ENCODE measurements around the gene ATP8B3. TPM values are rescaled to one million over a fixed set of nuclear protein-coding genes. Genes with fewer than 3 reads are reported as not detected.
A peak's percentile ranks its signal among the peaks of the same experiment; 100 is the strongest.

Gene ATP8B3
- total RNA-seq, 1 donor from 2014 or later, result 1.1 TPM

DNA sequence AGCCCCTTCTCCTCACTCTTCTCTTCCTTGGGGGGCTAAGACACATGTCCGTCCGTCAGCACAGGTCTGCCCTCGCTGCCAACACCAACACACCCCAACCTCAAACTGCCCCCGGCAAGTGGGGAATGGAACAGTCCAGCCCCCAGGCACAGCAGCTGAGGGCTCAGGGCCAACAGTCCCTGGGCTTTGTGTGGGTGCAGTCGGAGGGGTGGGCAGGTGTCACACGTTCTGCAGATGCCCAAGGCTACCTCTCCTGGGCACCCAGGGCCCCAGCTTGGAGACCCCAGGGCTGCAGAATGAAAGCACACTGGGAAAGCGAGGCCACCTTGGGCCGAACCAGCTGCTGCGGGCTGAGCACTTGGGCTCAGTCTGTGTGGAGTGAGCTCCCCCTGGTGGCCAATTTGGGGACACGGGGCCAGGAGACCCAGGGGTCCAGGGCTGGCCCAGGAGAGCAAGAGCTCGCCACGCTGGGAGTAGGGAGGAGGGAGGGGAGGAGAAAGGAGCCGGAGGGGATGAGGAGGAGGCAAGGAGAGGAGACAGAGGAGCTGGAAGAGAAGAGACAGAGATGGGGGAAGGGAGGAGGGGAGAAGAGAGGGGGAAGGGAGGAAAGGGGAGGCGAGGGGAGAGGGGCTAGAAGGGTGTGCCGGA lies 14.0 kb upstream of the ATP8B3 start:
- H3K27ac Mint-ChIP-seq (ENCODE audit: unreplicated experiment), result no peak overlapping the region
- H3K27me3 Mint-ChIP-seq (ENCODE audit: low read depth), result no peaks in the 10 kb centered on the region
- peak overlapping the region; percentile 44 for H3K4me3 Mint-ChIP-seq

DNA sequence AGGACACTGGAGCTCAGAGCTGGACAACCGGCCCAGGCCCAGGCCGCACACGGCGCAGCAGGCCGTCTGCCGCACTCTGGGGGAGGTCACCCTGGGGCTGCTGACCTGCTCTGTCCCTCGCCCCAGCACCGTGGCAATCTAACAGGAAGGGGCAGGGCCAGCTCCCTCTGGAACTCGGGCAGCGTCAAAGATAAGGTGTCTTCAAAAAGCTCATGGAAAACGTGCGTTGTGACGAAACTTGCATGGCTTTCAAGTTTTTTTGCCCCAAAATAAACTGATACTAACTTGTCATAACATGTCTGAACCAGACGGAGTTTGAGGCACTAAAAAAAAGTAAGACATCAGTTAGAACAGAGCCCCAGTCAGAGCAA lies 12.2 kb upstream of the ATP8B3 start:
- Mint-ChIP-seq H3K4me3 (no peak overlapping the region), H3K36me3 (ENCODE audit: low read depth) (peaks cover 6% of the 10 kb centered on the region), H3K4me1 (no peaks in the 10 kb centered on the region), H3K27ac (ENCODE audit: unreplicated experiment) (no peak overlapping the region), H3K9me3 (no peaks in the 10 kb centered on the region), H3K27me3 (ENCODE audit: low read depth) (no peaks in the 10 kb centered on the region)
- DNase-seq (ENCODE audit: low read depth, low spot score), result no peak
- TF ChIP-seq, protein P1, sequence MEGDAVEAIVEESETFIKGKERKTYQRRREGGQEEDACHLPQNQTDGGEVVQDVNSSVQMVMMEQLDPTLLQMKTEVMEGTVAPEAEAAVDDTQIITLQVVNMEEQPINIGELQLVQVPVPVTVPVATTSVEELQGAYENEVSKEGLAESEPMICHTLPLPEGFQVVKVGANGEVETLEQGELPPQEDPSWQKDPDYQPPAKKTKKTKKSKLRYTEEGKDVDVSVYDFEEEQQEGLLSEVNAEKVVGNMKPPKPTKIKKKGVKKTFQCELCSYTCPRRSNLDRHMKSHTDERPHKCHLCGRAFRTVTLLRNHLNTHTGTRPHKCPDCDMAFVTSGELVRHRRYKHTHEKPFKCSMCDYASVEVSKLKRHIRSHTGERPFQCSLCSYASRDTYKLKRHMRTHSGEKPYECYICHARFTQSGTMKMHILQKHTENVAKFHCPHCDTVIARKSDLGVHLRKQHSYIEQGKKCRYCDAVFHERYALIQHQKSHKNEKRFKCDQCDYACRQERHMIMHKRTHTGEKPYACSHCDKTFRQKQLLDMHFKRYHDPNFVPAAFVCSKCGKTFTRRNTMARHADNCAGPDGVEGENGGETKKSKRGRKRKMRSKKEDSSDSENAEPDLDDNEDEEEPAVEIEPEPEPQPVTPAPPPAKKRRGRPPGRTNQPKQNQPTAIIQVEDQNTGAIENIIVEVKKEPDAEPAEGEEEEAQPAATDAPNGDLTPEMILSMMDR (conservative IDR thresholded peaks at IDR 0.05), result no peak

More for the DNA sequence above, 14.0 kb upstream of the ATP8B3 start:
- H3K9me3 Mint-ChIP-seq, result no peaks in the 10 kb centered on the region
- no peaks in the 10 kb centered on the region for H3K4me1 Mint-ChIP-seq
- peaks cover 3% of the 10 kb centered on the region for H3K36me3 Mint-ChIP-seq (ENCODE audit: low read depth)
- peak; percentile 84 for DNase-seq (ENCODE audit: low read depth, low spot score)
- TF ChIP-seq, protein P1 (conservative IDR thresholded peaks at IDR 0.05), result peak; percentile 90

DNA sequence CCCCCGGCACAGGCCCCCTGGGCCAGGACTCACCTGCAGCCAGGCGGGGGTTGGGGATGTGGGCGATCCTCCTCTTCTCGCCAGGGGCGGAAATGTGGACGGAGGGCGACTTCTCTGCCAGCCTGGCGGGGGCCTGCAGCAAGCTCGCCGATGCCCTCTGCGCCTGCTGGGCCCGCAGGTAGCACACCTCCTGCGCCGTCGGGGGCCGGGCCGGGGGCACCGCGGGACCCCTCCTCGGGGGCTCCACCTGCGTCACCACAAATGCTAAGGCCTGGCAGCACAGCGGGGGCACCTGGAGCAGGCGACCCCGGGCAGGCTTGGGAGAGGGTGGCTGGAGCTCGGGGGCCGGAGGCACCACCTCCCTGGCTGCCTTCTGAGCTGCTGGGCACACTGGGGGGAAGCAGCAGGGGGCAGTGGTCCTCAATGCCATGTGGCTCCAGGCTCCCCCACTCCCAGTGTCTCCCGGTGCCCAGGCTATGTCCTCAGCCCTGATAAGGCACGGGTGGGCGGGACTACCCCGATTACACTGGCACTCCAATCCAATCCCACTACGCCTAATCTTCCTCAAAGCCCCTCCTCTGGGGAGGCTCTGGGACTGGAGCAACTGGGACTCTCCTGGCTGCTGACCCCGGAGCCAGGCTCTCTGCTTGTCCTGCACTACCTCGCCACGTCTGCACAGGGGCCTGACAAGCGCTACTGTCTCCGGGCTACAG lies 11.6 kb upstream of the ATP8B3 start:
- Mint-ChIP-seq H3K27me3 (ENCODE audit: low read depth) (no peaks in the 10 kb centered on the region), H3K4me3 (no peak overlapping the region), H3K27ac (ENCODE audit: unreplicated experiment) (no peak overlapping the region), H3K4me1 (no peaks in the 10 kb centered on the region), H3K9me3 (no peaks in the 10 kb centered on the region), H3K36me3 (ENCODE audit: low read depth) (peaks cover 6% of the 10 kb centered on the region)
- no peak for DNase-seq (ENCODE audit: low read depth, low spot score)
- TF ChIP-seq, protein P1 (conservative IDR thresholded peaks at IDR 0.05), result no peak

- H3K4me1 Mint-ChIP-seq, result no peaks in the 10 kb centered on the region
- DNase-seq (ENCODE audit: low read depth, low spot score), result no peak
- peaks cover 6% of the 10 kb centered on the region for H3K36me3 Mint-ChIP-seq (ENCODE audit: low read depth)
- no peak overlapping the region for H3K4me3 Mint-ChIP-seq
- H3K27me3 Mint-ChIP-seq (ENCODE audit: low read depth), result no peaks in the 10 kb centered on the region
- TF ChIP-seq, protein P1 (conservative IDR thresholded peaks at IDR 0.05), result no peak
- no peaks in the 10 kb centered on the region for H3K9me3 Mint-ChIP-seq
- H3K27ac Mint-ChIP-seq (ENCODE audit: unreplicated experiment), result no peak overlapping the region
Measured at GRCh38 chr19:1823020-1823419, 10.9 kb upstream of the ATP8B3 start.

GRCh38 chr19:1822210-1822609 lies 10.1 kb upstream of the ATP8B3 start:
- peaks cover 6% of the 10 kb centered on the region for H3K36me3 Mint-ChIP-seq (ENCODE audit: low read depth)

More at GRCh38 chr19:1822210-1822609, 10.1 kb upstream of the ATP8B3 start:
- Mint-ChIP-seq H3K27me3 (ENCODE audit: low read depth) (no peaks in the 10 kb centered on the region), H3K9me3 (no peaks in the 10 kb centered on the region), H3K4me1 (no peaks in the 10 kb centered on the region), H3K4me3 (no peak overlapping the region), H3K27ac (ENCODE audit: unreplicated experiment) (peak overlapping the region; percentile 67)
- DNase-seq (ENCODE audit: low read depth, low spot score), result no peak
- TF ChIP-seq, protein P1 (conservative IDR thresholded peaks at IDR 0.05), result no peak
